ENCODE measurements around the gene SPHKAP.
"Not testable (repeated sequence)": the region's sequence is repeated elsewhere in the genome, so short reads cannot be mapped to it uniquely, and the experiment has no call there.

The SPHKAP gene

DNA sequence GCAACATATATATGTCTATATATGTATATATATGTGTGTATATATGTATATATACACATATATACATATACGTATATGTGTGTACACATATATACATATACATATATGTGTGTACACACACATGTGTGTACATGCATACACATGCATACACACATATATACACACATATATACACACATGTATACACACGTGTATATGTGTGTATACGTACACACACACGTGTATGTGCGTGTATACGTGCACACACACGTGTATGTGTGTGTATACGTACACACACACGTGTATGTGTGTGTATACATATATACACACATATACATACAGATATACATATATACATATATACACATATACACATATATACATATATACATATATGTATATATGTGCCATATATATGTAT, 89.4 kb downstream of the SPHKAP start:
- DNase-seq, result no peak

DNA sequence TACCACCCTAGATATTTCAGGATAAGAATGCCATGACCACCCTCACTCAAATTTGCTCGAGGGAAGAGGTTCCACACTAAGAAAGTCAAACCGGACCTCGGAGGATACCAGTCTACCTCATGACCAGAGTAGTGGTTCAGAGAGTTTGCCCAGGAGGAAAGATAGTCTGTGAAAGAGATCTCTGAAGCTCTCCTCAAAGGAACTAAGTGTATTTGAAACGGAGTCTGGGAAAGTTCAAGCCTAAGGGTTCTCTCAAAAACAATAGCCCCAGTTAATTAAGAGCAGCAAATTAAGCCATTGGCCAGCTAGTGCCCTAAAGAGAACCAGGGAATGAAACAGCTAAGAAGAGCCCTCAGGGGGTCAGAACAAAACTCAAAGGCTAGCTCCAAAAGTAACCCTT, 94.9 kb downstream of the SPHKAP start:
- no peak for DNase-seq

DNA sequence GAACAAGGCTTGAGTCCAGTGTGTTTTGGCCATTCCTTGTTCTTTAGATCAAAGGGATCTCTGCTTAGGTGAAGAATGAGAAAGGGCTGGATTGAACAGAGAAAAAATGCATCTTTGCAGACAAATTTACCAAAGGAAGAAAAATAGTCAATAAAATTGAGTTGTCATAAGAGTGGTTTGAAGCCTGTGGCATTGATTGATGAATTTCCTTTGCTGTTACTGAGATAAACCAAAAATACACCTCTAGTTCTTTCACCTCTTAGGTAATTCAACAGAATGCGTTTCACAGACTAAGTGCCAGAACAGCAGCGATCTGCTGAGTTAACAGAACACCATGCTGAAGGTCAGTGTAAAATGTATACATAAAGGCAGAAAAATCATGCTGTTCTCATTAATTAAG, 96.8 kb downstream of the SPHKAP start:
- no peak for DNase-seq

DNA sequence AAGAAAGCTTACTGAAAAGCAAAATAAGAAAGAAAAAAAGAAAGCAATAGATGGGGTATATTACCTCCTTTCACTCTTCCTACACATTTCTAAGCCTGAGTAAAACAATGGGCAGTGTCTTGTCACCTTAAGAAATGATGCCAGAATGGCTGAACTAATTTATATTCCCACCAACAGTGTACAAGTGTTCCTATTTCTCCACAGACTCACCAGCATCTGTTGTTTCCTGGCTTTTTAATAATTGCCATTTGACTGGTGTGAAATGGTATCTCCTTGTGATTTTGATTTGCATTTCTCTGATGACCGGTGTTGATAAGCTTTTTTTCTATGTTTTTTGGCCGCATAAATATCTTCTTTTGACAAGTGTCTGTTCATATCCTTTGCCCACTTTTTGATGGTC, 98.4 kb downstream of the SPHKAP start:
- DNase-seq, result no peak

DNA sequence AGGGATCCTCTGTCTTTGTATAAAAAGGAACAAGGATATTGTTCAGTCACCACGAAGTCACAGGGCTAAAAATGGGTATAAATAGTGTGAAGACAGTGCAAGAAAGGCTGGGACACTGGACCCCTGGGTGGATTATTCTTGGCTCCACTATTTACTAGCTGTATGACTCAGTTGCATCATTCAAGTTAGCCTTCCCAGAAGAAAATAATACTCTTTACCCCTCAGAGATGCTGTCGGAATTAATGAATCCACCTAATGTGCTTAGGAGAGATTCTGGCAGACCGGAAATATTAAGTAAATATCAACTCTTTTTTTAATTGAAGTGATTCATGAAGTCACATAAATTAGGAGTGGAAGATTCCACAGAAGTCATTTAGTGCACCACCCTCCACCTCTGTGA, 98.9 kb downstream of the SPHKAP start:
- no peak for DNase-seq

DNA sequence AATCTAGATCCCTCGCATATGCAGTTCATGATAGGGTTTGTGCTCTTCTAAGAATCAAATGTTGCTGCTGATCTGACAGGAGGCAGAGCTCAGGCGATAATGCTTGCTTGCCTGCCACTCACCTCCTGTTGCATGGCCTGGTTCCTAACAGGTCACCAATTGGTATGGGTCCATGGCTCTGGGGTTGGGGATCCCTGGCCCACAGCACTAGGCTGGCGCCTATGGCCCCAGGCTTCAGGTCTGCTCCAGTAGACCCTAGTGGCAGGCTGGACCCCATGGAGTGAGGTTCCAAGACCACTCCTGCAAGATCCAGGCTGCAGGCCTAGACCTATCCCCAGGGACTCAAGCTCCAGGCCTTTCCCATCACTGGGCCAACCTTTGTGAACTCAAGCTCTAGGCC, 102.3 kb downstream of the SPHKAP start:
- DNase-seq, result no peak

DNA sequence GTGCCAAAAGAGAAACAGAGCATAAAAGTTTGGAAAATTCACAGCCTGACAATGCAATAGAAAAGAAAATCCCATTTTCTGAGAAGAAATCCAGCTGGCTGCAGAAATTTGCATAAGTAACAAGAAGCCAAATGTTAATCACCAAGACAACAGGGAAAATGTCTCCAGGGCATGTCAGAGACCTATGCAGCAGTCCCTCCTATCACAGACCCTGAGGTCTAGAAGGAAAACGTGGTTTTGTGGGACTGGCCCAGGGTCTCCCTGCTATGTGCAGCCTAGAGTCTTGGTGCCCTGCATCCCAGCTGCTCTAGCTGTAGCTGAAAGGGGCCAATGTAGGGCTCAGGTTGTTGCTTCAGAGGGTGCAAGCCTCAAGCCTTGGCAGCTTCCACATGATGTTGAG, 104.8 kb downstream of the SPHKAP start:
- not testable (repeated sequence) for DNase-seq

DNA sequence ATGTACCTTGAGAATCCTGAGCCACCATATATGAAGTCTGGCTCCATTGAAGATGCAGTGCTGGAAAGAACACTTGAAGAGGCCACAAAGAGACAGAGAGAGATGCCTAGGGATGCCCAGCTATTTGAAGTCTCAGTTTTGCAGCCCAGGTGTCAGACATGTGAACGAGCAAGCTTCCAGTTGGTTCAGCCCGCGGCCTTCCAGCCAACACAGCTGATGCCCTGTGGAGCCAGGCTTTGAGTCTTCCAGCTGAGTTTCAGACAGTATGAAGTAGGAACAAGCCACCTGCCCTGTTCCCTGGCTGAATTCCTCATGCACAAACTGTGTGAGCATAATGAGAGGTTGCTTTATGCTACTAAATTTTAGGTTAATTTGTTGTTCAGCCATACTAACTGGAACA, 108.8 kb downstream of the SPHKAP start:
- DNase-seq, result no peak

DNA sequence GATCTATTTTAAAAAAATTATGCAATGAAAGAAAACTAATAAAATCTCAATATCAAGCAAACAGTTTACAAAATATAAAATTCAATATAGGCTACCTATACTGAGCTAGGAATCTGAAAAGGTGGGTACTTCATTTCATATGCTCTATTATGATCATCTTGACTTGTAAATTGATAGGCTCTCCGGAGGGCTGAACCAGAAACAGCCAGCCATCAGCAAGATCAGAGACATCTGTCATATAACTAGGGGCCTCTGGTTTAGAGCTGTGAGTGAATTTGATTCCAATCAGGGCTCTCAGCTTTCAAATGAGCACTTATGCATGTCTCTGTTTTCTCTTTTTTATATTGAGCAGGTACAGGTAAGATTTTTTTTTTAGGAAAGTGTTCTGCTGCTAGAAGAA, 114.2 kb downstream of the SPHKAP start:
- DNase-seq, result no peak

DNA sequence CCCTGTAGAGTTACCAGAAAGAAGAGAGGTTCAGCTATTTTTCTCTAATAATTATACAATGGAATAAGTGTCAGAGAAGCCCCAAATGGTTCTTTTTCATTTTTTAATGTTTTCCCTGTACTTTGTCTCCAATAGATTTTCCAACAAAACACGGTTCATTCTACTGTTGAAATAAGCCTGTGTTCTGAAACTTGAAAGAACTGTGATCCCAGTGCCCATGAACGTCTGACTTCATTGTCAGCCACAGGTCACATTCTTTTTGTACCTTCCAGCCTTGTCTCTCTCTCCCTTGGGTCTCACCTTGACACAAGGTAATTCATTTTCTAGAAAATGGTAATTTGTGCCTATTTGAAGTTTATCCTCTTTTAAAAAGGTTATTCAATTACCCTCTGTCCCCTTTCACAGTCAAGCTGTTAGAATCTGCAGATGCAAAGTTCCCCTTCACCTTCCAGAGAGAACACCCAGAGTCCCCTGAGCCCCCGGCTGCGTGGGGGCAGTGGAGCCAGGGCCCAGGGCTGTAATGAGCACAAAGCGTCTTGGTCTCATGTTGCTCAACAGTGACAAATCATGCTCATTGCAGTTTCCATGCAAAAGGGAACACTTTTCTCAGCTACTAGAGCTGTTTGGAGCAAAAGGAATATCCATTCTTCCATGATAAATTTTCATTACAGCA, 115.2 kb downstream of the SPHKAP start:
- DNase-seq, result no peak

DNA sequence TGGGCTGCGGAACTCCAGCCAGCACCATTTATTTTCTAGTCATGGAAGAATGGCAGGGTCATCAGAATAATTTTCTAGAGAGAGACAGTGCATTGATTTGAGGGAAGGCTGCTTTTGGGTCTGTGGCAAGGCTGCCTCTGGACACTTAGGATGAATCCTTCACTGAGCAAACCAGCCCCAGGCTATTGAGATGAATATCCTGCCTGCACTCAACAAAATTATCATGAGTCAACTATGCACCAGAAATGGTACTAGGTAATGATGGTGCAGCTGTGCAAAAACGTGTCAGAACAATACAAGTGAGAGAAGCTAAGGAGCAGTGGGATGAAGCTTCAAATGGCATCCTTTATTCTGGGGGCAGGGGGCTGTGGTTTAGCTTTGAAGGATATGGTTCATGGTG, 115.8 kb downstream of the SPHKAP start:
- DNase-seq, result no peak

DNA sequence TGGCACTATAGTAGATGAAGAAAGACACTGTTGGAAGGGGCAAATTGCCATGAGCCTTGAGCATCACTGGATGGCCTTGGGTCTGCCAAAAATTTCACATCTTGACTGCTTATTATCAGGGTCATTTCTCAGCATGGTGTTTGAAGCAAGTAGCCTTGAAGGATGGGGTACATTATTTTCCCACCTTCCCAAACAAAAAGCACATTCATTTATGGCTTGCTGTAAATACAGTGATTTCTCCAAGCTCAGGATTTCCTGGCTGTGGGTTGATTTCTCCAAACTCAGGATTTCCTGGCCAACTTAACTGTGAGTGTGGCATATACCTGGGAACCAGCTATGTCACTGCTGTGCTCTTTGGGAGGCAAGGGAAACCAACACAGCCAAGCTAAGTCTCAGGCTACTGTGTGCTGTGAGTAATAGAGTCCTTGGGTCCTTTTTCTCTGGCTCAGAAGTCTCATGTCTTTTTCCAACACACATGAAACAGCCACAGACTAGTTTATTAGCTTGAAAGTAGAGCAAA, 116.6 kb downstream of the SPHKAP start:
- DNase-seq, result no peak

DNA sequence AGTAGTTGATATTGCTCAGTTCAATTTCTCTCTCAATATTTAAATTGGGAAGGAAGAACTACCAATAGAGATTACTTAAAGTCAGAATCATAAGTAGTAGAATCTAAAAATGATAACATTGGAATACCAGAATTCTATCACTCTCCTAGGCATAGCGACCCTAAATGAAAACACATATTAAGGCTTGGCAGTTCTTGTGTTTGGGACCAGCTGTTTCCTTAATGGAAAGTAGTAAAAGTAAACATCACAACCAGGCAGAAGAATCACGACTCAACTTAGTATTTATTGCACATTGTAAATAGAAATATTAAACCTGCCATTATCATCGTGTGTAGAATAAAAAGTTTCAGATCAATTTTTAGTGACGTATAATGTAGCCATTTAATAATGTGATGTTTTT, 117.5 kb downstream of the SPHKAP start:
- no peak for DNase-seq

DNA sequence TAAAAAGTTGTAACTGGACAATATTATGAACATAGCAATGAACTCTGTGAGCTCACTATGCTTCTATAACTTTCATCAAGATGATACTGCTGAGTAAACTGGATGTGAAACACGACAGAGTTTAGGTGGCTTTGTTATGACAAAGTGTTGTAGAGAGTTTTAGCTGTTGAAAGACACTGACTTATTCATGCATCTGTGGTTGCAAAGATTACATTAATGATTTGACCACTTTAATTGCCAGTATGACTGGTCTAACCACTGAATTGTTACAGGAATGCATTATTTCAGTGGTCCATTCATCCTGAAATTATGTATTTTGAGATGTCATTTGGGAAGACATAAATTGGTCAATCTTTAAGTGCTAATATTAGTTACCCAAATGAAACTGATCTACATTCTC, 117.9 kb downstream of the SPHKAP start:
- DNase-seq, result no peak

DNA sequence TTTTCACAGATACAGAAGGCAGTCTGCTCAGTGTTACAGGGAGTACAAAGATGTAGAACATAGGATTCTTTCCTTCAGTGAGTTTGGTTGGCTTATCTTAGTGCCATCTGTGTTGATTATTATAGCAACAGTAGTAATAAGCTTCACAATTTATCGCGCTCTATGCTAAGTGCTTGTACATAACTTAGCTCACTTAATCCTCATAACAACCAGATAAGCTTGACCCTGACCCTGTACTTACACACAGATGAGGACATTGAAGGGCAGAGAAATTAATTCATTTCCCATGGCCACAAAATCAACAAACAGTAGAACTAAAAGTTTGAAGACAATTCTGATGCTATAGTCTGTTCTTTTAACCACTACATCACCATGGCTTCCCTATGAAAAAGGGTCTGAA, 121.8 kb downstream of the SPHKAP start:
- no peak for DNase-seq

DNA sequence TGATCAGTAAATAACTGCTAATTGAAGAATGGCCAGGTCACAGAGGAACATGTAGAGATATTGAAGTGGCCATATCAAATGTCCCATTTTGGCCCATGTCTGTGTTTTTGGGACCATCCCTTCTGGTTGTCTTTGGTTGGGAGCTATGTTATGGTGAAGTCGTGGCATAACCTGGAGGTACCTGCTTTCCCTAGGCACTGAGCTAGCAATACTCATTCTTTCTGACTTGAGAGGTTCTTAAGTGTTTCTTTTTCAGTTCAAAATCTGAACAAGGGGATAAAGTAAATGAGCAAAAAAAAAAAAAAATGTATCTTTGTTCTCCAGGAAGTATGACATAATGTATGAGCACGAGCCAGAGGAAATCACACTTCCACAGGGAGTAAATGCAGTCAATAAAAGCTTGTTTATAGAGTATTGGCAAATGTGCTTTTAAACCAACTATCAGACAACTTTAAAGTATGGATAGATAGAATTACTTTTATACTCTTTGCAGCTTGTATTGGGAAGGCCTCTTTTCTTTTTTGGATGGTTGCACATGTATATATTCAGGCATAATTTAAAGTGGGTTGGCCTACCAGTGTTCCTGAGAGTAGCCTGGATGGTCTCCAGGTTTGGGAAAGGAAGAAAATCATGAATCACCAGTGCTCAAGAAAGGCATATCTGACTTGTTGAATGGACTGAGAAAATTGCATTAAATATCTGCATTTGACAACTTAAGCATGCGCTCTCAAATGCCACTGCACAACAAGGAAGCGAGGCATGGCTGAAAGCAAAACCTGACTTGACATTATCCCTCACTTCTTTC, 125.0 kb downstream of the SPHKAP start:
- DNase-seq, result no peak

DNA sequence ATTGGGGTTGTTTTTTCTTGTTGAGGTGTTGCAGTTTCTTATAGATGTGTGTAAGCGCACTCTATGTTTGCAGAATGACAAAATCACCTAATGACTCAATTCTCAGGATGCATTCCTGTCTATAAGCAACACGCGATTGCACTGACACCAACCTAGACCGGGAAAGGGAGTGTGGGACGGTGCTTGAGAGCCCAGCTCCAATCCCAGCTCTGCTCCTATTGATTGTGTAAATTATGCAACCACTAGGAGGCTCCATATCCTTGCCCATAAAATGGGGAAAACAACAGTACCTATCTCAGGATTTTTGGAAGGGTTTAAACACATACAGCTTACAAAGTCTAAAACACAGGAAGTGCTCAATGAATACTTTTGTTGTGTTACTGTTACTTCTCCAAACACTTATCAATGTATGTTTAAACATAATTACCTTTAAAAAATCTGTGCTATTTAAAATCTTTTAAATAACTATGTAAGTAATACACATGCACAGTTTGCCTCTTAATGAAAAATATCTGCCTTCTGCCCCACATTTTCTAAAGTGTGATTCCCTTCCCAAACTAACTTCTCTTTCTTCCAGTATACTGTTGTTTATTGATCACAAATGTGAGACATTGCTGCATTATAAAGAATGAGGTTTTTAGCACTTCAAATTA, 132.5 kb downstream of the SPHKAP start:
- DNase-seq, result no peak

DNA sequence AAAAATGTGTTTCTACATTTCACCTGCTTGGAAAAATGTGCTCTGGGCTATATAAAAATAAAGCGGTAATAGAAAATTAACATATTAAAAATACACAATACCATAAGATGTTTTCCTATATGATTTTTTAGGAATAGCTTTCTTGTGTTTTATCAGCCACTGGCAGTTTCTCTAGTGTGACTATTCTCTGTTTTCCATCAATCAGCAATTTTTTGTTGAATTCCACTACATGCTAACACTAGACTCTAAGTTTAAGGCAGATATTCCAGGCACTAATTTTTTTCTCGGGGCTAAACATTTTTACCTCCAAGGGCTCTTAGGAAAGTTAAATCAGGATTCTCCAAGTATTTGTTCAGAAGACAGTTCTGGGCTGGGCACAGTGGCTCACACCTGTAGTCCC, 140.5 kb downstream of the SPHKAP start:
- no peak for DNase-seq

DNA sequence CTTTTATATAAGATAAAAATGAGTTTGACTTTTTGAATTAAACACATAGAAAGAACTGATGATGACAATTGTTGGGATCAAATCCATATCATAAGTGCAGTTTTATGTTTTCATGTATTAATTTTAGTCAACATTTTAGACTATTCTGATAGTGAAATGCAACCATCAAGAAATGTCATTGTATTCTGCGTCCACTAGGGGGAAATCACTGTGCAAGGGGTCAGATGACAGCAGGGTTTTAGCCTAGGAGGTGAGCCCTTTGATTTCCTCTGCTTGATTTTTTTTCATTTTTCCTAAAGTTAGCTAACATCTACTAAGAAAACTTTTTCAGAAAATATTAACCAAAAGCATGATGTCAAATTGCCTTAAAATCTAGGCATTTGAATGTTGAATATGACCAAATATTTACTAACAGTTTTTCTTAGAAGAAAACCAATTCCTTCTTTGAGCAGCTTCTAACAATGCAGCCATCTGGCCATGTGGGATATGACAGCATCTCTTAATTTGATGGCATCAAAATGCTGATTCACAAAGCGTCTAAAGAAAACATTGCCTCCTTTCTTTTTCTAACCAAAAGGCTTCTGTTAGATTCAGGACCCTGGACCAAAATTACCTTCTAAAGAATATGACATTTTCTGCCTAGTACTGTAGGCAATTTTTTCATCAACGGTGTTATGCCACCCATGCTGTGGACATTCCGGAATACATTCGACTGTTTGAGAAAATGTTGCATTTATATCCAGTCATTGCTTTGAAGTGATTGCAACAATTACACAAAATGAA, 141.5 kb downstream of the SPHKAP start:
- no peak for DNase-seq

DNA sequence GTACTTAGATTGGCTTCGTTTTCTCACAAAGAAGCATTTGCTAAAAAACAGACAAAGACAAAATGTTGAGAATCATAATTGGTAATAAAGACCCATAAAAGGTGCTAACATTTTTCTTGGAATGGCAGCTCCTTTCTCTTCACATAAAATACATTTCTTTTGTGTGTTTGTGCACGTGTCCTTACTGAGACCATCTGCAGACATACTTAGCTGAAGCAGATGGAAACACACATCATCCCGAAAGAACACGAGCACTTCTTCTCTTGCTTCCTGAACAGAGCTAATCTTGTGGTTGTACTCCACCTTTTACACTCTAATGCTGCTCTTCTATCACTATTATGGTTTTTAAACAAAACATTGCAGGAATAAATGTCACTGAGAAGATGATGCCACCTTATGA, 142.5 kb downstream of the SPHKAP start:
- no peak for DNase-seq

DNA sequence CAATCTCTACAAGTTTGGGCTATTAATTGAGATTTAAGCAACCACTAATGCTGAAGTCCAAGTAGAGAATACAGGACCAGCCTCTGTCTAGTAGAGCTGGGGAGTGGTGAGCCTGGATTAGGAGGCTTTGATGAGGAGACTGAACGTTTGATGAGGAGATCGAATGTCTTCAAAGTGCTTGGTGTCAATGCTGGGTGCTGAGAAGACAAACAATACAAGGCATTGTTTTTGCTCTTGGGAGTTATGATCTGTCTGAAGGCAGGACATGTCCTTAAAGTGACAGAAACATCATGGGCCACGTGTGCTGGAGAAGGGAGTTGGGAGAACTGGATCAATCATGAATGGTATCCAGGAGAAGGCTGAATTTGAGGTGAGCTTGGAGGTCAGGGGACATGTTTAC, 143.6 kb downstream of the SPHKAP start:
- no peak for DNase-seq

DNA sequence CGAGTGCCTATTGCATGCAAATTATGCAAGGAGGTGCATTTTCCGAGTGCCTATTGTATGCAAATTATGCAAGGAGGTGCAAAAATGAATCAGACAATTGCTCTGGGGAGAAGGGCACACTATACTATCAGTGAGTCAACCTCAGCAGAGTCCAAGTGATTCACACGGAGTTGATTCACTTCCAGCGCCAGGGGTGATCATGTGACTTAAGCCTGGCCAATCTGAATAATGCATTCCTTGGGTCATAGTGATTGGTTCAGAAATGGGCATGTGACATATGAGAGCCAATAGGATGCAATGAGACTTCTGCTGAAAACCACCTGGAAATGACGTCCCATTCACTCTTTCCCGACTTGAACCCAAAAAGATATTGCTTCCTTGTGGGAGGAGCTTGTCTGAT, 157.9 kb downstream of the SPHKAP start:
- no peak for DNase-seq

DNA sequence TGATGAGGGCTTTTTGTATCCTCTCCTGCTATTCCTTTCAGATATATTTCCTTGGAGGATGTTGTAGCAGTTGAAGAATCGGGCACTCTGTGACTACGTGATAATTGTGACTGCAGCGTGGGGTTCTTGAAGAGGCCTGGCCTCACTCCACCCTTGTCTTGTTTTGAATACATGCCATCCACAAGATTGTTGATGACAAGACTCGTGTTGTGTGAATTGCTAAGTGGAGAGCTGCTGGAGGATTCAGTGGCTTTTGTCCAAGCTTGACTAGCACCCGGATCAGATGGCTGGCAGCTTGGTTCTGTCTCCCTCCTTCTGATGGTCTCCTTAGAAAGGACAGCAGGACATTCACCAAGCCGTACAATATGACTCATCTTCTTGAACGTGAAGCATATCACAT, 163.2 kb downstream of the SPHKAP start:
- DNase-seq, result no peak
